ENCODE data around the gene MEGF8.

Gene MEGF8

DNA sequence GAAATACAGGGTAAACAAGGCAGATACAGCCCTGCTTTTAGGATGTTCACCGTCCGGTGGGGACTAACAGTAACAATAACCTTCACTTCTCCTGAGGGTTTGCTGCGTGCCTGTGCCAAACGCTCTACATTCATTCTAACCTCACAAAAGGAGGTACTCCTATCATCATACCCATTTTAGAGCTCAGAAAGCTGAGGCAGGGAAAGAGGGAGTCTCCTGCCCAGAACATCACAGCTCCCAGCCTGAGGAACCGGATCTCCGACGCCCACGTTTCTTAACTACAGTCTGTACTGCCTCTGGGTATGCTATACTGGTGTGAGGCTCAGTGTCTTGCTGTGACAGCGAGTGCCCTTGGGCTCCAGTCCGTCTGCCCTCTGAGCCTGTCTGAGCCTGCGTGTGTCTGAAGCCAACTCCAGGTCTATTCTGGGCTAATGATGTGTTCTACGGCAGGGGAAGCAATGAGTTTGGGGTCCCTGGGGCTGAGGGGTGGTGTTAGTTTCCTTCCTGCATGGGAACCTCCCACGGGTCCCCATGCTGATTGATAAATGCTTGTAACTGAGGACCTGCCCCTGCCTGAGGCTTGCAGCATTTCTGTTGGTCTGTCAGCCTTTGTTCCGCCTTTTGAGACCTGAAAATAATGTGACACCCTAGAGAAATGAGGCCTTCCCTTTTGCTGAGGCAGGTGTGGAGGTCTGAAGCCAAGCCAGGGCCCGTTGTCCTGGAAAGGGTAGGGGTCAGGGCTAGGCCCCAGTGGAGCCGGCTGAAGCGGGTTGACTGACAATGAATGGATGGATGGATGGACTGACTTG lies 96.9 kb downstream of the MEGF8 start:
- DNase-seq = peak; percentile 27

DNA sequence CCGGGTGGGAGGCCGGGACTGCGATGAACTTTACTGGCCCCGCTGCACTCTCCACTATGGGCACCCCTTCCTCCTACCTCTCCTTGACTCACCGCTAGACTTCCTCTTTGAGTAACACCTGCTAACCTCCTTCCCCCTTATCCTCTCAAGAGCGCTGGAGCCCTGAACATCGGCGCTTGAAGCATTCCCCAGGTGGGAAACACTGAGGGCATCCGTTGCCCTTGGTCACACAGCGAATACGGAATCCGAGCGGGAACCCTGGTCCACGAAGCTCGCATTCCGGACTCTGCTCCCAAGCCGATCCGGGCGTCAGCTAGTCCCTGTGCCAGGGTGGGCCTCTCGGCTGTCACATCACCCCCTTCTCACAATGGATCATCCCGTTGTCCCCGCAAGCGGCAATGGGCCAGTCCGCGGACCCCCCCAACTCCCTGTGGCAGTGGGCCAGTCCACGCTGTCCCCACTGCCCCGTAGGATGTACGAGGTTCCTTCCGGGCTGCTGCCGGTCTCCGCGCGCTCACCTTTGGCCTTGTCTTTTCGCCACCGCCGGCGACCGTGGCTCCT lies 97.5 kb downstream of the MEGF8 start:
- peak; percentile 28 for DNase-seq

DNA sequence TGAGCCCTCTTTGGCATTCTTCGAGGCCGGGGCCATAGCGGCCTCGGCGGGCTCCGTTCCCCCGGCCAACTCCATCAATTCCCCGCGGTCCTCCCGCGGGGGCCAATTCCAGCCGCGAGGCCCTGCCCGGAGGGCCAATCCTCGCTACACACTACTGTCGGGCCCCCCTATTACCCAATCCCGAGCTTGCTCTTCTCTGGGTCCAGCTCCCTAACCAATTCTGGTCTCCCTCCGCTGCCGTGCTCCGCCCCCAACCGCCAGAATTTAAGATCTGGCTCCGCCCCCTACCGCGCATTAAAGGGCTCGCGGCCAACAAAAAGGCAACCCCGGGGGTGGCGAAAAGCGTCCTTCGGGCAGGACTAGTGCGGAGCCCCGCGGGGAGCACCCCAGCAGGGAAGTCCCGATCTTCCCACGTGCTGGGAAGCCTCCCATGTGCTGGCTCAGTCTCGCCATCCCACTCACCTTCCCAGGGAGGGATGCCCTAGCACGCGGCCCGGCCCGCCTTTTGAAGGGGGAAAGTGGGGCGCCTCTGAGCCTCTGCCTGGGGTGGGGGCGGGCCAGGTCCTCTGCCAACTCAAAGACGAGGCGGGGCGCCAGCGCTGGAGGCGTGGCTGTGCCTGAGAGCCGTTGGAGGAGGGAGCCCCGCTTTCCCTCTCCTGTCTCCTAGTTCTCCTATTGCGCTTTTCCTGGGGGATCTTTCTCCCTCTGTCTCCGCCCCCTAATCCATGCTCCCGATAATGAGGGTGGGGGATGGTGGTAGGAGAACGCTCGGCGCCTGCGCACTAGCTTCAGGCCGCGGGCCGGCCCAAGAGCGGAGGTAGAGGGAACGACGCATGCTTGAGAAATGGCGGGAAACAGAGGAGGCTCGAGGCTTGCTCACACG lies 98.3 kb downstream of the MEGF8 start:
- peak; percentile 95 for DNase-seq

DNA sequence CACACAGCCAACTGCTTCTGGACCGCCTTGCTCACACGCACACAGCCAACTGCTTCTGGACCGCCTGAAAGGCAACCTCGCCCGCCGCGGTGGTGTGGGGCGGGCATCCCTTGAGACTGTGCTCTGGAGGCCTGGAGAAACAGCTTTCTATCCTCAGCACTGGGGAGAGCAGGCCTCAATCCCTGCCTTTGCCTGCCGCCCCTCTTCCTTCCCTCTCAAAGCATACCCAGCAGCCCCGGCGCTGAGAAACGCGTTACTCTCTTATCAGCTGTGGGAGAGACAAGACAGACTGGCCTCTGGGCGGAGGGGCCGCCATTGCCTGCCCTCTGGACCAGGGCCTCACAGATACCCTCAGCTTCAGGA lies 98.9 kb downstream of the MEGF8 start:
- DNase-seq = peak; percentile 19

DNA sequence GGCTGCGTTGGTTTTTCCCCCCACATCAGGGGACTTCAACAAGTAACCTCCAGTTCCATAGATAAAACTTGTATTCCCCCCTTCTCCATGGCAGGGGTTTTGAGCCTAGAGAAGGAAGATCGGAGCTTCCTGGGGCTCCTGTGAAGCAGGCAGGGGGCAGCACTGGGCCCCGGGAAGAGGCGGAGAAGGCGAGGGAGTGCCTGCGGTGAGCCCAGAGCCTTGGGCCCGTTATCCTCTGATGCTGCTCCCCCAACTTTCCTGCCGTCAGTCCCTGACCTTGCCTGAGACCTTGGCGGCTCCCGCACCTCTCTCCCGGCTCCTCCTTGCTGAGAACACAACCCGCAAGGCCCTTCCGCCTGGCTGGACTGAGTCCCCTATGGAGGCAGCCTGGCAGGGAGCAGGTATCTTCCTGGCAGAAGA lies 99.3 kb downstream of the MEGF8 start:
- DNase-seq = no peak

DNA sequence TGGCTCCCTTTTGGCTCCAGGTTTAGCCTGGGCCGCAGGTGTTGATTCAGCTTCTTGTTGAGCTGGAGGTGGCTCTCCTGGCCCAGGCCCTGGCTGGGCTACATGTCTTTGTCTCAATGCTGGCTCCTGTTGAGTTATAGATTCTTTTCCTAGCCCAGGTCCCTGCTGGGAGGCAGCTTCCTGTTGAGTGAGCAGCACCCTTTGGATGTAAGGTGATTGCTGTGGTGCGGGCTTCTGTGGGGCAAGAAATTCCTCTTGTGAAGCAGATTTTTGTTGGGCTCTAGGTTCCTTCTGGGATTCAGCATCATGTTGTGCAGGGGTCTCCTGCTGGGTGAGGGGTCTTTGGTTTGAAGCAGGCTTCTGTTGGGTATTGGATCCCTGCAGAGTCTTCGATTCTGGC lies 101.2 kb downstream of the MEGF8 start:
- no peak for DNase-seq

DNA sequence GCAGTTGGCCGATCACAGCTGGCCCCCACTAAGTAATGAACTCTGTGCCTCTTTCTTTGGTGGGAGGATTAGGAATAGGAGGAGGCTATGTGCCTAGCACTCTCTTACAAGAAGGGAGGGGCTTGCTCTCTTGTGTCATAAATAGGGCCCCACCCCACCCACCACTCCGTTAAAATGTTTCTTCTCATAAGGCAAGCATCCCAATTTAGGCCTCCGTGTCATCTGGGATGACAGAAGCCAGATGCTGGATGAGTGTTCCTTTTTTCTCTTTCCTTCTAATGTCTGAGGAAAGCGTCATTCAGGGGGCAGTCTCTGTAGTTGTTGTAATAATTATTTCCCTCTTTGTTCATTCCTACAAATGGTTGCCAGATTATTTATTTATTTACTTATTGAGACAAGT lies 101.9 kb downstream of the MEGF8 start, which contains the start of gene LIPE:
Gene LIPE, minus strand, starts transcription at position 76 of the 400 bp plus-strand sequence. CDS start 239 bp downstream, outside the sequence.
- no peak for DNase-seq
